Lower lobe of right lung (tissue), 2 donors: ENCODE results near the gene PTPRN2. TPM values are rescaled to one million over a fixed set of nuclear protein-coding genes. Genes with fewer than 3 reads are reported as not detected.
A peak's percentile ranks its signal among the peaks of the same experiment; 100 is the strongest.

ENCODE experiments used
- ATAC-seq, 2 donors: fragments of 200-7000 bp; cut with Tn5 transposase; one replicate each; pipeline ENCODE4 v1.9.1; 2020 to 2022; ENCODE audit warnings: mild to moderate bottlenecking in 2 of 2, moderate library complexity in 2 of 2
- DNase-seq: peaks from one replicate; pipeline ENCODE4 v3.0.0-alpha.2; 2020
- H3K27ac ChIP-seq: fragments of 200-600 bp; one replicate; pipeline ENCODE4 v1.8.0; 2022
- H3K27me3 ChIP-seq: fragments of 200-600 bp; one replicate; pipeline ENCODE4 v1.8.0; 2022; ENCODE audit warnings: low read depth
- H3K36me3 ChIP-seq: fragments of 200-600 bp; one replicate; pipeline ENCODE4 v1.8.0; 2022; ENCODE audit warnings: mild to moderate bottlenecking
- H3K4me1 ChIP-seq: fragments of 200-600 bp; one replicate; pipeline ENCODE4 v1.8.0; 2022
- H3K4me3 ChIP-seq: fragments of 200-600 bp; one replicate; pipeline ENCODE4 v1.8.0; 2022; ENCODE audit warnings: mild to moderate bottlenecking
- H3K9me3 ChIP-seq: fragments of 200-600 bp; one replicate; pipeline ENCODE4 v1.8.0; 2022
- intact Hi-C: fragments of 100-400 bp; cut with DNase I; formaldehyde crosslinking; loops from one replicate; pipeline ENCODE4 v1.11.0; 2022
- total RNA-seq: library from RNA; stranded (reverse); fragmentation: NEBNext Ultra II Directional; extraction: Animal tissue kit (Norgen Biotek cat#: 25700); gene quantifications from one replicate; pipeline ENCODE4 v1.2.1, GENCODE V29; 2021
- TF ChIP-seq, protein P1 (sequence below): fragments of 200-600 bp; IDR thresholded peaks from one replicate; pipeline ENCODE4 v1.8.0; 2022; ENCODE audit warnings: antibody characterized with exemption, mild to moderate bottlenecking
- donor health status: DM: no; HTN: yes; CAD: no; lungs with severe emphysema.

PTPRN2 gene
- total RNA-seq, 1 donor from 2014 or later = 6.8 TPM

DNA sequence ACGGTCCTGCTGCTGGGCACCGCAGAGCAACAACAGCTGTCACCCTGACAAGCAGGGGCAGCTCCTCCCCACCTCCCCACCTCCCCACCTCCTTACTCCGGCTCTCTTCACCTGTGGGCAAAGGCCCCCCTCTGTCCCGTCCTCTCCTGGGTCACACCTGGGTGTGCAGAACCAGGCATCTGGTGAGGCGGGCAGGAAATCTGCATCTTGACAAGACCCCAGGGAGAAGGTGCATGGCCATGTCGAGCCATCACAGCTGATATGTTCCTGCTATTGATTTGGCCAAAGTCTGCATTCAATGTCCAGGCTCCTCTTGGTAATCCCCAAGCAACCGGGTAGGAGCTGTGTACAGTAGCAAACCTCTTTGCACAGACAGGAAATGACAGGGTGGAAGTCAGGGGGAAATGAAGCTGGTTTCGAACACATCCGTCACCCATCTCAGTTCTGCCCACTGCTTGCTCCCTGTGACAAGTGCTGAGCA is 696.7 kb downstream of the PTPRN2 start:
- H3K36me3 ChIP-seq = no peaks in the 10 kb centered on the region
- no peak overlapping the region for H3K27ac ChIP-seq
- ATAC-seq (no peak), DNase-seq (no peak)
- intact Hi-C loops = no loop called here
- no peaks in the 10 kb centered on the region for H3K27me3 ChIP-seq
- TF ChIP-seq, protein P1, sequence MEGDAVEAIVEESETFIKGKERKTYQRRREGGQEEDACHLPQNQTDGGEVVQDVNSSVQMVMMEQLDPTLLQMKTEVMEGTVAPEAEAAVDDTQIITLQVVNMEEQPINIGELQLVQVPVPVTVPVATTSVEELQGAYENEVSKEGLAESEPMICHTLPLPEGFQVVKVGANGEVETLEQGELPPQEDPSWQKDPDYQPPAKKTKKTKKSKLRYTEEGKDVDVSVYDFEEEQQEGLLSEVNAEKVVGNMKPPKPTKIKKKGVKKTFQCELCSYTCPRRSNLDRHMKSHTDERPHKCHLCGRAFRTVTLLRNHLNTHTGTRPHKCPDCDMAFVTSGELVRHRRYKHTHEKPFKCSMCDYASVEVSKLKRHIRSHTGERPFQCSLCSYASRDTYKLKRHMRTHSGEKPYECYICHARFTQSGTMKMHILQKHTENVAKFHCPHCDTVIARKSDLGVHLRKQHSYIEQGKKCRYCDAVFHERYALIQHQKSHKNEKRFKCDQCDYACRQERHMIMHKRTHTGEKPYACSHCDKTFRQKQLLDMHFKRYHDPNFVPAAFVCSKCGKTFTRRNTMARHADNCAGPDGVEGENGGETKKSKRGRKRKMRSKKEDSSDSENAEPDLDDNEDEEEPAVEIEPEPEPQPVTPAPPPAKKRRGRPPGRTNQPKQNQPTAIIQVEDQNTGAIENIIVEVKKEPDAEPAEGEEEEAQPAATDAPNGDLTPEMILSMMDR = no peak
- no peaks in the 10 kb centered on the region for H3K4me1 ChIP-seq
- no peak overlapping the region for H3K4me3 ChIP-seq
- H3K9me3 ChIP-seq = no peaks in the 10 kb centered on the region

DNA sequence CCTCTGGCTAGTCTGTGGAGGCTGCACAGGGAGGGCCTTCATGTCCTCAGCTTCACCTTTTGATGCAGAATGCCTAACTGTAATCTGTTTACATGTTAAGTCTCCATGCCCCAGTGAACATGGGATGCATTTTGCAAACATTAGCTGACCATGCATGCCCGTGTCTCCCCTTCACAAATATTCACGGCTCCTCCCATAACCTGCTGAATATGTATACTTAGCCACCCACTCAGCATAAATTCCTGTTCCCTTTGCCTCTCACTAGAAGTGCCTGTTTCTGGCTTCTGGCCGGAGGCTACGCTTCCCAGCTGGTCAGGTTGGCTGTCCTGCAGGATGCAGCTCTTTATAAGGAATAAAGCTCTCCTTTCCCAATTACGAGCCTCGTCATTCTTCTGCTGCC is 698.1 kb downstream of the PTPRN2 start:
- Histone ChIP-seq H3K27ac (no peak overlapping the region), H3K4me1 (no peaks in the 10 kb centered on the region), H3K4me3 (no peak overlapping the region), H3K36me3 (no peaks in the 10 kb centered on the region), H3K27me3 (no peaks in the 10 kb centered on the region), H3K9me3 (peaks cover 3% of the 10 kb centered on the region)
- ATAC-seq (no peak), DNase-seq (no peak)
- TF ChIP-seq, protein P1 = no peak
- intact Hi-C loops = no loop called here

DNA sequence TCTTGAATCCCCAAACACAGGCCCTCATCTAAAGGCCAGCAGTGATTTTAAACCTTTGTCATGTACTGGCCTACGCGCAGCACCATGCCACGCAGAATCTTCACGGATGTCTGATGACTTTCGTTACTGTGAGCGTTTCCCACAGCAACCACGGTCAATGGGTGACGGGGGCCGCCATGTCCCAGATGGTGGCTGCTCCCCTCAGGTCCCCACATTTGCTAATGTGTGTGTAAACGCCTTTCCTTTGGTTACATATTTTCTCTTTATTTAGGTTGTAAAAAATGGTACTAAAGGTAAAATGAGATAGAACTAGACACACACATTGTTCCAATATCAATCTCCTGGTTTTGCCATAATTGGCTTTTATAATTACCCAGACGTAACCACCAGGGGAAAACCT is 699.0 kb downstream of the PTPRN2 start:
- DNase-seq = no peak
- H3K4me1 ChIP-seq = no peaks in the 10 kb centered on the region
- intact Hi-C loops = no loop called here

DNA sequence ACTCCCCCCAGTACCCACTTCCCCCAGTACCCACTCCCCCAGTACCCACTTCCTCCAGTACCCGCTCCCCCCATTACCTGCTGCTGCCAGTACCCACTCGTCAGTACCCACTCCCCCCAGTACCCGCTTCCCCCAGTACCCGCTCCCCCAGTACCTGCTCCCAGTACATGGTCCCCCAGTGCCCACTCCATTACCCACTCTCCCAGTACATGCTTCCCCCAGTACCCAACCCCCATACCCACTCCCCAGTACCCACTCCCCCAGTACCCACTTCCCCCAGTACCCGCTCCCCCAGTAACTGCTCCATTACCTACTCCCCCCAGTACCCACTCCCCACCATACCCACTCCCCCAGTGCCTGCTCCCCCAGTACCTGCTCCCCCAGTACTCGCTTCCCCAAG is 700.2 kb downstream of the PTPRN2 start:
- intact Hi-C loops = no loop called here
- no peaks in the 10 kb centered on the region for H3K27me3 ChIP-seq
- DNase-seq (no peak), ATAC-seq (no peak)
- no peak overlapping the region for H3K4me3 ChIP-seq
- H3K27ac ChIP-seq = no peak overlapping the region
- H3K9me3 ChIP-seq = peaks cover 7% of the 10 kb centered on the region
- TF ChIP-seq, protein P1 = no peak
- no peaks in the 10 kb centered on the region for H3K4me1 ChIP-seq
- H3K36me3 ChIP-seq = no peaks in the 10 kb centered on the region

More for the DNA sequence above, 699.0 kb downstream of the PTPRN2 start:
- ATAC-seq = no peak
- TF ChIP-seq, protein P1 = no peak
- no peak overlapping the region for H3K4me3 ChIP-seq
- no peaks in the 10 kb centered on the region for H3K27me3 ChIP-seq
- peaks cover 7% of the 10 kb centered on the region for H3K9me3 ChIP-seq
- H3K36me3 ChIP-seq = no peaks in the 10 kb centered on the region
- no peak overlapping the region for H3K27ac ChIP-seq

DNA sequence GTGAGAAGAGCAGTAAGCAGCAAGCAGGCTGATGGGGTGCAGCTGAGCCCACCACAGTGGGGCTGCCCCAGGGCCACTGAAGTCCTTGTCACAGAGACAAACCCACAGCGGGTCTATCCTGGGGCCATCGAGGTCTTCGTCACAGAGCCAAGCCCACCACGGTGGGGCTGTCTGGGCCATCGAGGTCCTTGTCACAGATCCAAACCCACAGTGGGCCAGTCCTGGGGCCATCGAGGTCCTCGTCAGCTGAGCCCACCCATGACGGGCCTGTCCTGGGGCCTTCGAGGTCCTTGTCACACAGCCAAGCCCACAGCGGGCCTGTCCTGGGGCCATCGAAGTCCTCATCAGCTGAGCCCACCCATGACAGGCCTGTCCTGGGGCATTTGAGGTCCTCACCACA is 700.9 kb downstream of the PTPRN2 start:
- intact Hi-C loops = no loop called here
- DNase-seq (no peak), ATAC-seq (peak in 1 of 2 donors; percentile 19)
- H3K27me3 ChIP-seq = no peaks in the 10 kb centered on the region
- no peaks in the 10 kb centered on the region for H3K4me1 ChIP-seq
- peaks cover 7% of the 10 kb centered on the region for H3K9me3 ChIP-seq
- no peaks in the 10 kb centered on the region for H3K36me3 ChIP-seq
- H3K27ac ChIP-seq = no peak overlapping the region
- TF ChIP-seq, protein P1 = no peak
- no peak overlapping the region for H3K4me3 ChIP-seq

DNA sequence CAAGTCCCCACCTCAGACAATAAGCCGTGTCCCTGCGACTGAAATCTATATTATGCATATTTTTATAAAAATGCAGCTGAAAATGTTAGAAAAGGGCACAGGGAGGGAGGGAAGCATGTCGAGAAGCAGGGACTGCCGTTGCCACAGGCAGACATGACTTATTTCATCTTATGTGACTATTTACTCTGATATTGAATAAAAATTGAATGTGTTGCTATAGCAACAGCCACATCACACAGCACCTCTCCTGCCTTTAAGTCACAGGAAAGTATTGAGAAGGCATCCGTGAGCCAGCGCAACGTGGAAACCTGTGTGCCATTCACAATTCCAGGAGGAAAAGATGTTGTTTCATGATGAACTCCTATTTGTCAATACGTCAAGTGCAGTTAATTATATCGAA is 701.4 kb downstream of the PTPRN2 start:
- Histone ChIP-seq H3K27me3 (no peaks in the 10 kb centered on the region), H3K9me3 (peaks cover 7% of the 10 kb centered on the region), H3K36me3 (no peaks in the 10 kb centered on the region), H3K27ac (no peak overlapping the region), H3K4me3 (no peak overlapping the region), H3K4me1 (no peaks in the 10 kb centered on the region)
- no peak for DNase-seq
- ATAC-seq = no peak
- TF ChIP-seq, protein P1 = no peak
- intact Hi-C loops = no loop called here
